Activated CD8-positive, alpha-beta T cell treated with anti-CD3 and anti-CD28 coated beads, Interleukin-2, amount 10 ng/mL, durations not matched to agents 7 days and 5 days (primary cell): ENCODE results near the gene CD99. TPM values are rescaled to one million over a fixed set of nuclear protein-coding genes. Genes with fewer than 3 reads are reported as not detected.
"Not testable (repeated sequence)": the region's sequence is repeated elsewhere in the genome, so short reads cannot be mapped to it uniquely, and the experiment has no call there.

ENCODE experiments used
- ATAC-seq: fragments of 150-1000 bp; cut with Tn5 transposase; one replicate; pipeline ENCODE4 v1.10.0; 2021; ENCODE audit warnings: moderate library complexity
- CTCF ChIA-PET: fragments of 350-600 bp; sonication (Branson Sonifier 250); formaldehyde crosslinking; loops from one replicate; lab custom pipeline; 2021; ENCODE audit warnings: antibody characterized with exemption; lab: Charles Lee
- POLR2A ChIA-PET: fragments of 350-600 bp; sonication (Branson Sonifier 250); formaldehyde crosslinking; loops from one replicate; lab custom pipeline; 2021; ENCODE audit warnings: antibody characterized with exemption; lab: Charles Lee
- DNase-seq: peaks from one replicate; pipeline ENCODE4 v3.0.0-alpha.2; 2020
- H3K27ac Mint-ChIP-seq: one replicate; pipeline ENCODE4 v1.8.0; 2021; ENCODE audit warnings: mild to moderate bottlenecking, mixed read lengths
- H3K27me3 Mint-ChIP-seq: one replicate; pipeline ENCODE4 v1.8.0; 2021; ENCODE audit warnings: low read depth, mixed read lengths
- H3K36me3 Mint-ChIP-seq: one replicate; pipeline ENCODE4 v1.8.0; 2021; ENCODE audit warnings: low read depth, mixed read lengths
- H3K4me1 Mint-ChIP-seq: one replicate; pipeline ENCODE4 v1.8.0; 2021; ENCODE audit warnings: low read depth, mixed read lengths
- H3K4me3 Mint-ChIP-seq: one replicate; pipeline ENCODE4 v1.8.0; 2021; ENCODE audit warnings: mild to moderate bottlenecking, mixed read lengths
- H3K9me3 Mint-ChIP-seq: one replicate; pipeline ENCODE4 v1.8.0; 2022; ENCODE audit warnings: mixed read lengths; ENCODE audit not compliant: insufficient read depth
- total RNA-seq, 2 experiments: library from RNA; stranded (reverse); gene quantifications; one replicate each; pipeline ENCODE4 v1.2.3, GENCODE V29; 2021

Gene CD99
- total RNA-seq, 2 experiments from 2014 or later, result 208 to 219 TPM

- H3K27ac Mint-ChIP-seq, result no peak overlapping the region
- H3K4me3 Mint-ChIP-seq, result no peak overlapping the region
- ChIA-PET CTCF (no interaction called here), POLR2A (no interaction called here)
- ATAC-seq (no peak), DNase-seq (no peak)
- peaks cover 80% of the 10 kb centered on the region for H3K36me3 Mint-ChIP-seq
- peaks cover 38% of the 10 kb centered on the region for H3K4me1 Mint-ChIP-seq
- H3K27me3 Mint-ChIP-seq, result no peaks in the 10 kb centered on the region
- H3K9me3 Mint-ChIP-seq, result no peaks in the 10 kb centered on the region
Observed at GRCh38 chrX:2718821-2719220, 27.7 kb downstream of the CD99 start.

- DNase-seq, result no peak
- H3K36me3 Mint-ChIP-seq, result peaks cover 76% of the 10 kb centered on the region
- CTCF ChIA-PET, result no interaction called here
- H3K4me1 Mint-ChIP-seq, result peaks cover 28% of the 10 kb centered on the region
- ATAC-seq, result no peak
- POLR2A ChIA-PET, result no interaction called here
- H3K27me3 Mint-ChIP-seq, result no peaks in the 10 kb centered on the region
- H3K27ac Mint-ChIP-seq, result no peak overlapping the region
- H3K9me3 Mint-ChIP-seq, result no peaks in the 10 kb centered on the region
- H3K4me3 Mint-ChIP-seq, result no peak overlapping the region
Observed at GRCh38 chrX:2719774-2720447, 28.8 kb downstream of the CD99 start.

- no peaks in the 10 kb centered on the region for H3K27me3 Mint-ChIP-seq
- no peak for DNase-seq
- POLR2A ChIA-PET, result no interaction called here
- no peak overlapping the region for H3K27ac Mint-ChIP-seq
- CTCF ChIA-PET, result no interaction called here
- H3K4me3 Mint-ChIP-seq, result no peak overlapping the region
- no peak for ATAC-seq
- H3K4me1 Mint-ChIP-seq, result peaks cover 4% of the 10 kb centered on the region
- peaks cover 74% of the 10 kb centered on the region for H3K36me3 Mint-ChIP-seq
- no peaks in the 10 kb centered on the region for H3K9me3 Mint-ChIP-seq
Observed at GRCh38 chrX:2723286-2723879, 32.3 kb downstream of the CD99 start.

- H3K4me3 Mint-ChIP-seq, H3K9me3 Mint-ChIP-seq, CTCF ChIA-PET, H3K27ac Mint-ChIP-seq, DNase-seq, H3K27me3 Mint-ChIP-seq, POLR2A ChIA-PET, ATAC-seq: not testable (repeated sequence)
- peaks cover 71% of the 10 kb centered on the region for H3K36me3 Mint-ChIP-seq
- H3K4me1 Mint-ChIP-seq, result peaks cover 16% of the 10 kb centered on the region
Observed at GRCh38 chrX:2727264-2727663, 36.2 kb downstream of the CD99 start.

- DNase-seq, result peak; percentile 25
- ATAC-seq, result peak; percentile 44
Observed at GRCh38 chrX:2732076-2732475, 41.0 kb downstream of the CD99 start.

GRCh38 chrX:2732649-2733048, 41.6 kb downstream of the CD99 start:
- no peak overlapping the region for H3K4me3 Mint-ChIP-seq
- no peak overlapping the region for H3K27ac Mint-ChIP-seq
- DNase-seq (no peak), ATAC-seq (no peak)
- no peaks in the 10 kb centered on the region for H3K9me3 Mint-ChIP-seq
- no peaks in the 10 kb centered on the region for H3K27me3 Mint-ChIP-seq
- peaks cover 71% of the 10 kb centered on the region for H3K36me3 Mint-ChIP-seq
- H3K4me1 Mint-ChIP-seq, result peaks cover 22% of the 10 kb centered on the region
- CTCF ChIA-PET, result no interaction called here
- POLR2A ChIA-PET, result no interaction called here

More at GRCh38 chrX:2732076-2732475, 41.0 kb downstream of the CD99 start:
- POLR2A ChIA-PET, result no interaction called here
- H3K4me1 Mint-ChIP-seq, result peaks cover 22% of the 10 kb centered on the region
- peaks cover 75% of the 10 kb centered on the region for H3K36me3 Mint-ChIP-seq
- H3K27me3 Mint-ChIP-seq, result no peaks in the 10 kb centered on the region
- no peaks in the 10 kb centered on the region for H3K9me3 Mint-ChIP-seq
- peak overlapping the region; percentile 25 for H3K4me3 Mint-ChIP-seq
- CTCF ChIA-PET, result no interaction called here
- H3K27ac Mint-ChIP-seq, result no peak overlapping the region

- DNase-seq, result no peak
- H3K4me1 Mint-ChIP-seq, result peaks cover 22% of the 10 kb centered on the region
- no peaks in the 10 kb centered on the region for H3K9me3 Mint-ChIP-seq
- H3K27ac Mint-ChIP-seq, result no peak overlapping the region
- ChIA-PET CTCF (no interaction called here), POLR2A (no interaction called here)
- no peaks in the 10 kb centered on the region for H3K27me3 Mint-ChIP-seq
- peaks cover 70% of the 10 kb centered on the region for H3K36me3 Mint-ChIP-seq
- no peak overlapping the region for H3K4me3 Mint-ChIP-seq
- no peak for ATAC-seq
Observed at GRCh38 chrX:2733286-2733685, 42.2 kb downstream of the CD99 start.

GRCh38 chrX:2735270-2735669, 44.2 kb downstream of the CD99 start:
- Mint-ChIP-seq H3K4me3 (no peak overlapping the region), H3K27me3 (no peaks in the 10 kb centered on the region), H3K4me1 (peaks cover 22% of the 10 kb centered on the region), H3K36me3 (peaks cover 66% of the 10 kb centered on the region), H3K9me3 (no peaks in the 10 kb centered on the region), H3K27ac (no peak overlapping the region)
- ATAC-seq (no peak), DNase-seq (no peak)
- ChIA-PET POLR2A (no interaction called here), CTCF (no interaction called here)

- Mint-ChIP-seq H3K4me1 (no peaks in the 10 kb centered on the region), H3K36me3 (peaks cover 53% of the 10 kb centered on the region), H3K4me3 (no peak overlapping the region), H3K9me3 (no peaks in the 10 kb centered on the region), H3K27me3 (no peaks in the 10 kb centered on the region), H3K27ac (no peak overlapping the region)
- ChIA-PET CTCF (no interaction called here), POLR2A (no interaction called here)
- no peak for DNase-seq
- no peak for ATAC-seq
Observed at GRCh38 chrX:2740672-2741071, 49.6 kb downstream of the CD99 start.

- Mint-ChIP-seq H3K36me3 (peaks cover 48% of the 10 kb centered on the region), H3K9me3 (no peaks in the 10 kb centered on the region), H3K4me3 (no peak overlapping the region), H3K4me1 (no peaks in the 10 kb centered on the region), H3K27me3 (no peaks in the 10 kb centered on the region), H3K27ac (no peak overlapping the region)
- POLR2A ChIA-PET, result no interaction called here
- DNase-seq (no peak), ATAC-seq (no peak)
- CTCF ChIA-PET, result no interaction called here
Observed at GRCh38 chrX:2741386-2741785, 50.3 kb downstream of the CD99 start.

GRCh38 chrX:2746250-2746649, 55.2 kb downstream of the CD99 start:
- not testable (repeated sequence) for H3K27ac Mint-ChIP-seq, H3K27me3 Mint-ChIP-seq, H3K4me3 Mint-ChIP-seq

GRCh38 chrX:2748171-2748814, 57.2 kb downstream of the CD99 start:
- ChIA-PET CTCF (no interaction called here), POLR2A (no interaction called here)

More at GRCh38 chrX:2746250-2746649, 55.2 kb downstream of the CD99 start:
- peaks cover 20% of the 10 kb centered on the region for H3K36me3 Mint-ChIP-seq
- DNase-seq, H3K9me3 Mint-ChIP-seq, POLR2A ChIA-PET, H3K4me1 Mint-ChIP-seq, CTCF ChIA-PET, ATAC-seq: not testable (repeated sequence)

More at GRCh38 chrX:2748171-2748814, 57.2 kb downstream of the CD99 start:
- Mint-ChIP-seq H3K4me3 (no peak overlapping the region), H3K27me3 (peaks cover 5% of the 10 kb centered on the region), H3K9me3 (no peaks in the 10 kb centered on the region), H3K27ac (no peak overlapping the region), H3K4me1 (no peaks in the 10 kb centered on the region), H3K36me3 (peaks cover 5% of the 10 kb centered on the region)
- ATAC-seq (no peak), DNase-seq (no peak)
